GM12874 (cell line): ENCODE results near the gene DHX30.

ENCODE experiments used
- TF ChIP-seq, protein P1 (sequence below): IDR thresholded peaks from 2 replicates; pipeline ENCODE4 v1.5.1; 2011; ENCODE audit warnings: low read depth, mild to moderate bottlenecking, control low read depth, low read length, moderate library complexity; ENCODE audit not compliant: insufficient read depth

Gene DHX30

DNA sequence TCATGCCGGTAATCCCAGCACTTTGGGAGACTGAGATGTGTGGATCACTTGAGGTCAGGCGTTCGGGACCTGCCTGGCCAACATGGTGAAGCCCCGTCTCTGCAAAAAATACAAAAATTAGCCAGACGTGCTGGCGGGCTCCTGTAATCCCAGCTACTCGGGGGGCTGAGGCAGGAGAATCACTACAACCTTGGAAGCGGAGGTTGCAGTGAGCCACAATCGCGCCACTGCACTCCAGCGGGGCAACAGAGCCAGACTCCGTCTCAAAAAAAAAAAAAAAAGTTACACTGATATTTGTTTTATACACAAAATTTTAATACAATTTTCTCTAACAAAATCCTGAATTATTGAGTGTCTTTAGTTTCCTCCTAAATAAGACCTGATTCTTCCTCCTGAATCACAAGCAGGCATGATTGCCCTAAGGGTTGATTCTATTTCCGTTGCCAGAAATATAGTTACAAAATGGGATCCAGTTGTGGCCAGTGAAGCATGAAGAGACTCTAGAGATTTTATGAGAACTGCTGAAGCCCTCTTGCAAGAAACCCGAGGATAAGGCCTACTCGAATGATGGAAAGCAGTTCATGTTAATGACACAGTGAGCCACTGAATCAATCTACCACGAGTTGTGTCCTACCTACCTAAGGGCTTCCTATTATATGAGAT lies 11.6 kb upstream of the DHX30 start:
- TF ChIP-seq, protein P1, sequence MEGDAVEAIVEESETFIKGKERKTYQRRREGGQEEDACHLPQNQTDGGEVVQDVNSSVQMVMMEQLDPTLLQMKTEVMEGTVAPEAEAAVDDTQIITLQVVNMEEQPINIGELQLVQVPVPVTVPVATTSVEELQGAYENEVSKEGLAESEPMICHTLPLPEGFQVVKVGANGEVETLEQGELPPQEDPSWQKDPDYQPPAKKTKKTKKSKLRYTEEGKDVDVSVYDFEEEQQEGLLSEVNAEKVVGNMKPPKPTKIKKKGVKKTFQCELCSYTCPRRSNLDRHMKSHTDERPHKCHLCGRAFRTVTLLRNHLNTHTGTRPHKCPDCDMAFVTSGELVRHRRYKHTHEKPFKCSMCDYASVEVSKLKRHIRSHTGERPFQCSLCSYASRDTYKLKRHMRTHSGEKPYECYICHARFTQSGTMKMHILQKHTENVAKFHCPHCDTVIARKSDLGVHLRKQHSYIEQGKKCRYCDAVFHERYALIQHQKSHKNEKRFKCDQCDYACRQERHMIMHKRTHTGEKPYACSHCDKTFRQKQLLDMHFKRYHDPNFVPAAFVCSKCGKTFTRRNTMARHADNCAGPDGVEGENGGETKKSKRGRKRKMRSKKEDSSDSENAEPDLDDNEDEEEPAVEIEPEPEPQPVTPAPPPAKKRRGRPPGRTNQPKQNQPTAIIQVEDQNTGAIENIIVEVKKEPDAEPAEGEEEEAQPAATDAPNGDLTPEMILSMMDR: no peak

DNA sequence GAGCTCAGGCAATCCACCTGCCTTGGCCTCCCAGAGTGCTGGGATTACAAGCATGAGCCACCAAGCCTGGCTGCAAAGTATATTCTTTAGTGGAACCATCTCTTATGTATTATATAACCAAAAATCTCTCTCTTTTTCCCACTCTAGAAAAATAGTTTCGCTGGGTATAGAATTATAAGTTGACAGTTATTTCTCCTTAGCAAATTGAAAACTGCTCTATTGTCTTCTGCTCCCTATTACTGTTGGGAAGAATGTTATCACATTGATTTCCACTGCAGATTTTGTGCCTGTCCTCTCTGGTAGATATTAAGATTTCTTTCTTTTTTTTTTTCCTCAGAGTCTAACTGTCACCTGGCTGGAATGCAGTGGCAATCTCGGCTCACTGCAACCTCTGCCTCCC lies 10.2 kb upstream of the DHX30 start:
- TF ChIP-seq, protein P1: no peak

DNA sequence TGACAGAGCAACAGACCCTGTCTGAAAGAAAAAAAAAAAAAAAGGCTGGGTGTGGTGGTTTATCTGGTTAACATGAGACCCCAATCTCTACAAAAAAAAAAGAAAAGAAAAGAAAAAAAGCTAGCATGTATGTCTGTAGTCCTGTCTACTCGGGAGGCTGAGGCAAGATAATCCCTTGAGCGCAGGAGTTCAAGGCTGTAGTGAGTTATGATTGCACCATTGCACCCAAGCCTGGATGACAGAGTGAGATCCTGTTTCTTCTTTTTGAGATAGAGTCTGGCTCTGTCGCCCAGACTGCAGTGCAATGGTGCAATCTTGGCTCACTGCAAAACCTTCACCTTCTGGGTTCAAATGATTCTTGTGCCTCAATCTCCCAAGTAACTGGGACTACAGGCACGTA lies 8.4 kb upstream of the DHX30 start:
- TF ChIP-seq, protein P1: no peak

DNA sequence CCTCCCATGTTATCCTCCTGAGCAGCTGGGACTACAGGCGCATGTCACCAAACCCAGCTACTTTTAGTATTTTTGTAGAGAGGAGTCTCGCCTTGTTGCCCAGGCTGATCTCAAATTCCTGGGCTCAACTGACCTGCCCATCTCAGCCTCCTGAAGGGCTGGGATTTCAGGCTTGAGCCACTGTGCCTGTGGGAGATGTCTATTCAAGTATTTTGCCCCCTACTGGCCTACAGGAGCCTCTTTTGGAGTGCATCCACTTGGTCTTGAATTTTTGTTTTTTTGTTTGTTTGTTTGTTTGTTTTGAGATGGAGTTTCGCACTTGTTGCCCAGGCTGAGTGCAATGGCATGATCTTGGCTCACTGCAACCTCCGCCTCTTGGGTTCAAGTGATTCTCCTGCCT lies 3.2 kb upstream of the DHX30 start:
- TF ChIP-seq, protein P1: peak; percentile 56

DNA sequence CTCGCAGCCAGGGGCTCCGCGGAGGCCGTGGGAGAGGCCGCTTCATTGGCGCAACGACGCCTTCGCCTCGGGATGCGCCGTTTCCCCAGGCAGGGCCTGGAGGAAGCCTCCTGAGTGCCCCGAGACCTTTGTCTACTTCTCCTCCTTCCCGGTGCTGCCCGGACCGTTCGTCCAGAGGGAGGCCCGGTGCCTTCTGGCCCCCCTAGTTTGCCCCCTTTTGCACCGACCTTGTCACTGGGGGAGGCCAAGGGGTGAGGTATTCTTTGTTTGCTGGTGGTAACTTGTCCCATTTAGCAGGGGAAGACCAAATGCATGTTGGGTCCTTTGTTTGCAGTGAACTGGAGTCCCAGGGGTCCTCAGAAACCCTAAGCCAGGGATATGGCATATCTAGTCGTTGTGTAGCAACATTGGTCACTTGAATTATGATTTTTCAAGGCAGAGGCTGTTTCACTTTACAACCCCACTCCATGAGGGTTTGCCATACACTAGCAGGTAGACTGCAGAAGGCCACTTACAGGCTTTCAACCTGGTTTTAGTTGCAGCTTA lies 615 bp downstream of the DHX30 start:
- TF ChIP-seq, protein P1: no peak

DNA sequence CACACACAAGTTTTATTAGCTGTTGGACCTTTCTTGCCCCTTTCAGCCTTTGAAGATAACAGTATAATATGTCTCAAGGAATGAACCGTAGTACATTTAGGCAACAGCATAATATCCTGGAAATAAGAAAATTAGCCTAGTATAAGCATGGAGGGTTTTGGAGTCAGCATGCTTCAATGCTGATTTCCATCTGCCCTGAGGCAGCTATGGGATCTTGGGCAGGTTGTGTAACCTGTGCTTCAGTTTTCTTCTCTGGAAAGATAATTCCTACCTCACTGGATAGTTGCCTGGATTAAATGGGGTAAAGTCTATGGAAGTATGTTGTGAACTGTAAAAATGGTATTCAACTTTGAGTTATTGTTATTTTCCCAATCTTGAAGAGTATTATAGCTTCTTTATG lies 1.6 kb downstream of the DHX30 start:
- TF ChIP-seq, protein P1: no peak

DNA sequence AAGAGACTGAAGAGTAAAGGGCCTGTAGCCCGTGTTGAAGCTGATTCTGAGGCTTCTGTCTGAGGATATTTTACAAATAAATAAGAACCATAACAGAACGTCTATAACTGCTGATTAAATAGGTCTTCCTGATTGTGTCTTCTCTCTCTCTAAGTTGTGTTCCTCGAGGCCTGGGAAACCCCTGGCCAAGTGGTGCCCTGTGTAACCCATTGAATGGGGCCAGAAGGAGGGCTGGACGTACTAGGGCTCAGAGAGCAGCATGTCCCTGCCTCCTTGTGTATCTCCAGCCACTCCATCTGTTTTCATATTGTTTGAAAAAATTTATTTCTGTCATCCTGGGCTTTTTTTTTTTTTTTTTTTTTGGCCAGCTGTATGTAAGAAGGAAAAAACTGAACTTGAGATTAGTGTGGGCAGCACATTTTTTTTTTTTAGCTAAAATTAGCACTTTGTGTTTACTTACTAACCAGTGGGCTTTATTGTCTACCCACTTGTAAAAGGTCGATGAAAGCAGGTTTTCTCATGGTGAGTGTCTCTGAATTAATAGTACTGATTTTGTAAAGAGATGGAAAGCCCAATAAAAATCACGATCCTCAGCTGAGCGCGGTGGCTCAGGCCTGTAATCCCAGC lies 10.7 kb downstream of the DHX30 start:
- TF ChIP-seq, protein P1: no peak
